A549 (cell line): ENCODE data around the gene SNW1.

Experiments
- CTCF ChIP-seq: fragments of >200 bp; sonication (Bioruptor Twin); formaldehyde crosslinking; IDR thresholded peaks from 3 replicates; pipeline ENCODE4 v1.5.1; 2016
- EP300 ChIP-seq, 2 experiments: fragments of >200 bp; sonication (Bioruptor Twin); formaldehyde crosslinking; IDR thresholded peaks; 2 replicates in 1 of 2; 3 replicates in 1 of 2; pipeline ENCODE4 v1.6.1; 2016 to 2017
- ESRRA ChIP-seq: fragments of 150-350 bp; IDR thresholded peaks from 2 replicates; pipeline ENCODE4 v1.6.1; 2014; ENCODE audit warnings: mild to moderate bottlenecking, low read length, borderline replicate concordance
- JUN ChIP-seq, 2 experiments: fragments of >200 bp; sonication (Bioruptor Twin); formaldehyde crosslinking; IDR thresholded peaks; 2 replicates in 1 of 2; 3 replicates in 1 of 2; pipeline ENCODE4 v1.6.1; 2016 to 2017
- MAX ChIP-seq: IDR thresholded peaks from 2 replicates; pipeline ENCODE4 v1.6.1; 2012
- POLR2A ChIP-seq: IDR thresholded peaks from 2 replicates; pipeline ENCODE4 v1.6.1; 2012; ENCODE audit warnings: mild to moderate bottlenecking, low read length

- TF ChIP-seq CTCF, result no peak
- TF ChIP-seq JUN (IDR thresholded peaks at IDR 0.05), result no peak
- TF ChIP-seq ESRRA, result no peak
- no peak for TF ChIP-seq MAX
- TF ChIP-seq POLR2A, result no peak
- no peak for TF ChIP-seq EP300 (IDR thresholded peaks at IDR 0.05)
Observed at GRCh38 chr14:77721437-77721836, 39.5 kb downstream of the SNW1 start.
